Ovary (tissue), 3 donors: Measurements from ENCODE around the gene TBX4.

Experiments
- POLR2A ChIP-seq: fragments of 450-650 bp; IDR thresholded peaks from one replicate; pipeline ENCODE4 v1.6.1; 2017; ENCODE audit warnings: antibody characterized with exemption, mild to moderate bottlenecking, moderate library complexity
- TF ChIP-seq, protein P1 (sequence below), 3 donors: fragments of 450-650 bp in 2 of 3; fragments of 200-600 bp in 1 of 3; IDR thresholded peaks; one replicate each; pipeline versions ENCODE4 v1.5.1 to v1.8.0; 2016 to 2022; ENCODE audit warnings: antibody characterized with exemption in 3 of 3, mild to moderate bottlenecking in 1 of 3
- donor health status: DM: no; HTN: no; CAD: no.

- TF ChIP-seq, protein P1, sequence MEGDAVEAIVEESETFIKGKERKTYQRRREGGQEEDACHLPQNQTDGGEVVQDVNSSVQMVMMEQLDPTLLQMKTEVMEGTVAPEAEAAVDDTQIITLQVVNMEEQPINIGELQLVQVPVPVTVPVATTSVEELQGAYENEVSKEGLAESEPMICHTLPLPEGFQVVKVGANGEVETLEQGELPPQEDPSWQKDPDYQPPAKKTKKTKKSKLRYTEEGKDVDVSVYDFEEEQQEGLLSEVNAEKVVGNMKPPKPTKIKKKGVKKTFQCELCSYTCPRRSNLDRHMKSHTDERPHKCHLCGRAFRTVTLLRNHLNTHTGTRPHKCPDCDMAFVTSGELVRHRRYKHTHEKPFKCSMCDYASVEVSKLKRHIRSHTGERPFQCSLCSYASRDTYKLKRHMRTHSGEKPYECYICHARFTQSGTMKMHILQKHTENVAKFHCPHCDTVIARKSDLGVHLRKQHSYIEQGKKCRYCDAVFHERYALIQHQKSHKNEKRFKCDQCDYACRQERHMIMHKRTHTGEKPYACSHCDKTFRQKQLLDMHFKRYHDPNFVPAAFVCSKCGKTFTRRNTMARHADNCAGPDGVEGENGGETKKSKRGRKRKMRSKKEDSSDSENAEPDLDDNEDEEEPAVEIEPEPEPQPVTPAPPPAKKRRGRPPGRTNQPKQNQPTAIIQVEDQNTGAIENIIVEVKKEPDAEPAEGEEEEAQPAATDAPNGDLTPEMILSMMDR (IDR thresholded peaks at IDR 0.05), result no peak
- no peak for TF ChIP-seq POLR2A
Observed at GRCh38 chr17:61450641-61451537, 1.3 kb upstream of the TBX4 start.
